ENCODE measurements around the gene LTV1.

LTV1 gene

DNA sequence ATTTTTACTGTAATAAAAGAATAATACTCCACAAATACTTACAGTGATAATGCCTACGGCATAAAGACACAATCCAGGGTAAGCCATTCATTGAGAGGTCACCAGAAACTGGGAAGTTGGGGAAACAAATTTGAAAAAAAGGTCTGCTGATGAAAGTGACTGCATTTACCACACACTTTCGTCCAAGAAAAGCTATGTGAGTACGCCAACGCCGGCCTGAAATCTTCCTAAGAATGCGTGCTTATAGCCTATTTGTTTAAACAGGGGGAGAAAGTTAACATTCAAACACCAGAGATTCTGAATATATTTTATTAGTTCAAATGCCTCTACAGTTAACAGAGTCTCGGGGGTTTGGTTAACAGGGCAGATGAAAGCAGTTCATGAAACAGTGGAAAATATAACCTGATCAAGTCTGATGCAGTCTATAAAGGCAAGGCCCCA lies 657 bp upstream of the LTV1 start:
- Histone ChIP-seq H3K9ac (ENCODE audit: low read length) (peak overlapping the region; percentile 78), H3K36me3 (ENCODE audit: low read length) (peaks cover 23% of the 10 kb centered on the region), H2AFZ (ENCODE audit: low read depth, low read length, severe bottlenecking) (peak overlapping the region; percentile 87), H4K20me1 (ENCODE audit: low read depth, low read length) (no peaks in the 10 kb centered on the region), H3K9me2 (replicated peaks; ENCODE audit: insufficient read depth, low read length) (no peaks in the 10 kb centered on the region), H3K79me2 (ENCODE audit: insufficient read depth, low read length) (peaks cover 28% of the 10 kb centered on the region), H3K4me3 (ENCODE audit: insufficient read depth, low read length, poor library complexity, severe bottlenecking) (peak overlapping the region; percentile 74), H3K27ac (ENCODE audit: low read depth, low read length) (peak overlapping the region; percentile 16; the same call in 1 of the 2 replicates), H3K9me3 (ENCODE audit: insufficient read depth, low read length) (no peaks in the 10 kb centered on the region), H3F3A (ENCODE audit: insufficient read depth) (no peaks in the 10 kb centered on the region), H3K4me2 (ENCODE audit: low read depth, low read length, poor library complexity, severe bottlenecking) (peak overlapping the region; percentile 61), H3K27me3 (ENCODE audit: low read length) (no peaks in the 10 kb centered on the region)
- TF ChIP-seq CTCF (IDR thresholded peaks at IDR 0.05; ENCODE audit: insufficient read depth, low read length, poor library complexity, severe bottlenecking) (no peak), EZH2phosphoT487 (conservative IDR thresholded peaks at IDR 0.05; ENCODE audit: low read length) (no peak)

DNA sequence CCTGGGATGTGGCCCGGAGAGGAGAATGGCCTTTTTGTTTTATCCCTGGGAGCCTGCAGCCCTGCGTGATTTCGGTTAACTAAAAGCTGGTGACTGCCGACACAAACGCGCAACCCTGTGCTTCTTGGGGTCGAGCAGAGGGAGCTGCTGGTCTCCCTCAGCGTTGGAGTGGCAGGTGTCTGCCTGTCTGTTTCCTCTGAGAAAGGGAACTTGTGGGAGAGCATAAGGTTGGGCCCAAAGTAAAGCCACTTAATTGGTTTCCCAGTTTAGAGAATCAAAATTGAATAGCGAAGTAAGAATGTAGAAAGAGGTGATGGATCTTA lies 500 bp downstream of the LTV1 start:
- TF ChIP-seq CTCF (IDR thresholded peaks at IDR 0.05; ENCODE audit: insufficient read depth, low read length, poor library complexity, severe bottlenecking), result no peak
- TF ChIP-seq EZH2phosphoT487 (conservative IDR thresholded peaks at IDR 0.05; ENCODE audit: low read length), result no peak
- no peaks in the 10 kb centered on the region for H4K20me1 ChIP-seq (ENCODE audit: low read depth, low read length)
- no peaks in the 10 kb centered on the region for H3K9me3 ChIP-seq (ENCODE audit: insufficient read depth, low read length)
- H3K4me3 ChIP-seq (ENCODE audit: insufficient read depth, low read length, poor library complexity, severe bottlenecking), result peak overlapping the region; percentile 74
- H3F3A ChIP-seq (ENCODE audit: insufficient read depth), result no peaks in the 10 kb centered on the region
- H3K27ac ChIP-seq (ENCODE audit: low read depth, low read length), result peak overlapping the region; percentile 28
- H2AFZ ChIP-seq (ENCODE audit: low read depth, low read length, severe bottlenecking), result peak overlapping the region; percentile 87
- H3K9me2 ChIP-seq (replicated peaks; ENCODE audit: insufficient read depth, low read length), result no peaks in the 10 kb centered on the region
- H3K27me3 ChIP-seq (ENCODE audit: low read length), result no peaks in the 10 kb centered on the region
- H3K9ac ChIP-seq (ENCODE audit: low read length), result peak overlapping the region; percentile 78
- peak overlapping the region; percentile 67 for H3K4me2 ChIP-seq (ENCODE audit: low read depth, low read length, poor library complexity, severe bottlenecking)
- H3K79me2 ChIP-seq (ENCODE audit: insufficient read depth, low read length), result peaks cover 28% of the 10 kb centered on the region
- peaks cover 28% of the 10 kb centered on the region for H3K36me3 ChIP-seq (ENCODE audit: low read length)

DNA sequence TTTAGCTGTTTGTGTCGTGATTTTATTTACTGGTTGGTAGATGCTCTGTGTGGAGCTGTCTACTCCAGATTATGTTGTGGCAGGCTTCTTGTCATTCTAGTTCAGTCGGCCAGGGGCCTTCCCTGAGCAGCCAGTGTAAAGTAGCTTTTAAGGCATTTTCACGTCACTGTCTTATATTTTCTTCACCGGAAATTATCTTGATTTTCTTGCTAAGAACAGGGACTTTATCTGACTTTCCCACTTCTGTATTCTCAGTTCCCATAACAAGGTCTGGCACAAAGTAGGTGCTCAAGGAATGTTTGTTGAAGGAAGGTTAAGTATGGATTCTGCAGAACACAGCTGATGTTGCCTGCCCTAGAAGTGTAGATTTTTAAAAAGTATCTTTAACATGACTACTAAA lies 868 bp downstream of the LTV1 start:
- H3K79me2 ChIP-seq (ENCODE audit: insufficient read depth, low read length), result peaks cover 28% of the 10 kb centered on the region
- H3K9ac ChIP-seq (ENCODE audit: low read length), result peak overlapping the region; percentile 78
- no peak for TF ChIP-seq EZH2phosphoT487 (conservative IDR thresholded peaks at IDR 0.05; ENCODE audit: low read length)
- no peak for TF ChIP-seq CTCF (IDR thresholded peaks at IDR 0.05; ENCODE audit: insufficient read depth, low read length, poor library complexity, severe bottlenecking)
- peak overlapping the region; percentile 74 for H3K4me3 ChIP-seq (ENCODE audit: insufficient read depth, low read length, poor library complexity, severe bottlenecking)
- no peaks in the 10 kb centered on the region for H4K20me1 ChIP-seq (ENCODE audit: low read depth, low read length)
- H3K36me3 ChIP-seq (ENCODE audit: low read length), result peaks cover 28% of the 10 kb centered on the region
- H2AFZ ChIP-seq (ENCODE audit: low read depth, low read length, severe bottlenecking), result peak overlapping the region; percentile 87
- no peaks in the 10 kb centered on the region for H3K9me3 ChIP-seq (ENCODE audit: insufficient read depth, low read length)
- H3K27ac ChIP-seq (ENCODE audit: low read depth, low read length), result no peak overlapping the region; the same call in 1 of the 2 replicates
- peak overlapping the region; percentile 67 for H3K4me2 ChIP-seq (ENCODE audit: low read depth, low read length, poor library complexity, severe bottlenecking)
- H3K27me3 ChIP-seq (ENCODE audit: low read length), result no peaks in the 10 kb centered on the region
- no peaks in the 10 kb centered on the region for H3F3A ChIP-seq (ENCODE audit: insufficient read depth)
- H3K9me2 ChIP-seq (replicated peaks; ENCODE audit: insufficient read depth, low read length), result no peaks in the 10 kb centered on the region

Measured in SU-DHL-6 (cell line).